ENCODE measurements around the gene UPK1A. TPM values are rescaled to one million over a fixed set of nuclear protein-coding genes. Genes with fewer than 3 reads are reported as not detected.
A peak's percentile ranks its signal among the peaks of the same experiment; 100 is the strongest.

Gene UPK1A
- total RNA-seq, 1 experiment from 2014 or later, result 1.6 TPM

GRCh38 chr19:35644206-35644986 lies 21.9 kb upstream of the UPK1A start (continued):
- TF ChIP-seq PRDM15 (CRISPR knock-in tag; IDR thresholded peaks at IDR 0.05), result no peak

- ChIA-PET POLR2A (interaction anchor here (0.6 to 3.3 kb wide), 4 partner anchors 8 to 135 kb away, joined by 4 to 14 read pairs (median 5); no protein-coding TSS in a partner anchor), CTCF (interaction anchor here (0.5 to 3.1 kb wide), 16 partner anchors 15 to 1218 kb away, joined by 3 to 19 read pairs (median 4); partner anchors contain the start of gene ATP4A)
- Mint-ChIP-seq H3K4me1 (peaks cover 25% of the 10 kb centered on the region), H3K27ac (peak overlapping the region; percentile 93), H3K4me3 (peak overlapping the region; percentile 84), H3K27me3 (ENCODE audit: low read depth) (peaks cover 17% of the 10 kb centered on the region), H3K36me3 (no peaks in the 10 kb centered on the region), H3K9me3 (no peaks in the 10 kb centered on the region)
- peak; percentile 97 for DNase-seq (ENCODE audit: low spot score)
- TF ChIP-seq SMAD4 (CRISPR knock-in tag; IDR thresholded peaks at IDR 0.05) (no peak), NR3C1 (CRISPR knock-in tag; conservative IDR thresholded peaks at IDR 0.05; ENCODE audit: low read depth) (no peak), ZNF232 (CRISPR knock-in tag; IDR thresholded peaks at IDR 0.05) (no peak), HMGXB4 (CRISPR knock-in tag; IDR thresholded peaks at IDR 0.05) (no peak), MAX (CRISPR knock-in tag; IDR thresholded peaks at IDR 0.05) (no peak), RELA (CRISPR knock-in tag; IDR thresholded peaks at IDR 0.05; ENCODE audit: borderline replicate concordance) (no peak), JUN (CRISPR knock-in tag; IDR thresholded peaks at IDR 0.05) (no peak), USF2 (CRISPR knock-in tag; IDR thresholded peaks at IDR 0.05) (no peak), E2F5 (CRISPR knock-in tag; IDR thresholded peaks at IDR 0.05) (no peak), E2F1 (CRISPR knock-in tag; IDR thresholded peaks at IDR 0.05) (no peak), GRHL2 (CRISPR knock-in tag; IDR thresholded peaks at IDR 0.05; ENCODE audit: insufficient replicate concordance, severe bottlenecking) (no peak), FOXP1 (CRISPR knock-in tag; IDR thresholded peaks at IDR 0.05; ENCODE audit: borderline replicate concordance) (no peak), NFATC4 (CRISPR knock-in tag; IDR thresholded peaks at IDR 0.05) (no peak), ESRRA (CRISPR knock-in tag; IDR thresholded peaks at IDR 0.05; ENCODE audit: borderline replicate concordance) (no peak), SOX15 (CRISPR knock-in tag; IDR thresholded peaks at IDR 0.05) (no peak), IRF1 (CRISPR knock-in tag; IDR thresholded peaks at IDR 0.05) (no peak), ATF3 (CRISPR knock-in tag; conservative IDR thresholded peaks at IDR 0.05) (no peak), NFYB (CRISPR knock-in tag; conservative IDR thresholded peaks at IDR 0.05; ENCODE audit: low read depth) (no peak), ZNF121 (CRISPR knock-in tag; IDR thresholded peaks at IDR 0.05) (no peak)
- peak; percentile 31 for ATAC-seq
These were observed 21.2 kb upstream of the UPK1A start for GRCh38 chr19:35644987-35645679.
